Skeletal muscle tissue (tissue), 4 donors: ENCODE data around the gene NELL2. TPM values are rescaled to one million over a fixed set of nuclear protein-coding genes. Genes with fewer than 3 reads are reported as not detected.

Source experiments
- H3K27ac ChIP-seq: one replicate; pipeline ENCODE4 v1.7.0; 2013; ENCODE audit warnings: mild to moderate bottlenecking, low read depth, low read length, inconsistent platforms
- H3K27me3 ChIP-seq, 3 donors: one replicate each; pipeline ENCODE4 v1.7.0; 2013; ENCODE audit warnings: low read length in 3 of 3; ENCODE audit not compliant: control insufficient read depth in 3 of 3, insufficient read depth in 3 of 3
- H3K36me3 ChIP-seq, 3 donors: one replicate each; pipeline ENCODE4 v1.7.0; 2013; ENCODE audit warnings: low read length in 3 of 3; ENCODE audit not compliant: control insufficient read depth in 3 of 3, insufficient read depth in 3 of 3
- H3K4me1 ChIP-seq, 3 donors: one replicate each; pipeline ENCODE4 v1.7.0; 2013; ENCODE audit warnings: low read length in 3 of 3, mild to moderate bottlenecking in 3 of 3; ENCODE audit not compliant: control insufficient read depth in 3 of 3, insufficient read depth in 3 of 3
- H3K4me3 ChIP-seq, 3 donors: one replicate each; pipeline ENCODE4 v1.7.0; 2013; ENCODE audit warnings: low read length in 3 of 3
- H3K9ac ChIP-seq, 3 donors: one replicate each; pipeline ENCODE4 v1.7.0; 2013; ENCODE audit warnings: low read length in 3 of 3, mild to moderate bottlenecking in 3 of 3, moderate library complexity in 2 of 3, low read depth in 1 of 3
- H3K9me3 ChIP-seq, 3 donors: one replicate each; pipeline ENCODE4 v1.7.0; 2013; ENCODE audit warnings: low read length in 3 of 3; ENCODE audit not compliant: control insufficient read depth in 3 of 3
- total RNA-seq: library from RNA; depleted of rRNA; stranded (reverse); fragments of >200 nt; gene quantifications from one replicate; pipeline ENCODE4 v1.2.3, GENCODE V29; 2014
- donor health status: Osteomylitis.

NELL2 gene
- total RNA-seq, 1 donor from 2014 or later: 1.0 TPM

DNA sequence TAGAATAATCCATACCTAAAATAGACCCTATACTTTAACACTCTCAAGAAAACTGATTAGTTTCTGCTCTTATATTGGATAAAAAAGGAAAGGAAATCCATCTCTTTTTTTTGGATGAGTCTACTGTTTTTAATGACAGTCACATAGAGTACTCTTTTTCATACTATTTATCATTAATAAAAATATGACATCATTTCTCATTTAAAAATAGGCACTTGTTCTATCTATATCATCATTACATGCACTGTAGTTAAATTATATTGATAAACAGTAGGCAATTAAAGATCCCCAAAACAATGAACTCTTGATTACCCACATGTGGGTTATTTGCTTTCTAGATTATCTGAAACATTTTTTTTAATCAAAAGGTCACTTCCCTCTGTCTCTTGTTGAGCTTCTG is 338.8 kb downstream of the NELL2 start:
- Histone ChIP-seq H3K4me1 (no peaks in the 10 kb centered on the region), H3K9ac (no peak overlapping the region), H3K27ac (no peak overlapping the region), H3K9me3 (no peaks in the 10 kb centered on the region), H3K36me3 (no peaks in the 10 kb centered on the region), H3K4me3 (no peak overlapping the region), H3K27me3 (no peaks in the 10 kb centered on the region)

DNA sequence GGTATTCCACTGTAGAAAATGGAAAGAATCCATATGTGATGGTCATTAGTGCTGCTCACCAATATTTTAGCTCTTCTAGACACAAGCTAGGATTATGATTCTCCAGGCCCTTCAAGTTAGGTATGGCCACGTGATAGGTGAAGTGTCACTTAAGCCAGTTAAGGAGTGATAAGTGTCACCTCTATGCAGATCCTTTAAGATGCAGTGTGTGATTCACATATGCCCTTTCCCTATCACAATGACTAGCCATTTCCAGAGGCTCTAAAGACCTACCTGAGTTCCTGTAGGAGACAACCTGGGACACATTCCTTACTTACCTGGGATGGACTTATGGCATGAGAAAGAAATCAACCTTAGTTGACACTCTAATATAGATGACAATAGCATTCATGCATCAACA is 343.2 kb downstream of the NELL2 start:
- Histone ChIP-seq H3K4me3 (no peak overlapping the region), H3K36me3 (no peaks in the 10 kb centered on the region), H3K9me3 (no peaks in the 10 kb centered on the region), H3K27me3 (no peaks in the 10 kb centered on the region), H3K27ac (no peak overlapping the region), H3K4me1 (no peaks in the 10 kb centered on the region), H3K9ac (no peak overlapping the region)

DNA sequence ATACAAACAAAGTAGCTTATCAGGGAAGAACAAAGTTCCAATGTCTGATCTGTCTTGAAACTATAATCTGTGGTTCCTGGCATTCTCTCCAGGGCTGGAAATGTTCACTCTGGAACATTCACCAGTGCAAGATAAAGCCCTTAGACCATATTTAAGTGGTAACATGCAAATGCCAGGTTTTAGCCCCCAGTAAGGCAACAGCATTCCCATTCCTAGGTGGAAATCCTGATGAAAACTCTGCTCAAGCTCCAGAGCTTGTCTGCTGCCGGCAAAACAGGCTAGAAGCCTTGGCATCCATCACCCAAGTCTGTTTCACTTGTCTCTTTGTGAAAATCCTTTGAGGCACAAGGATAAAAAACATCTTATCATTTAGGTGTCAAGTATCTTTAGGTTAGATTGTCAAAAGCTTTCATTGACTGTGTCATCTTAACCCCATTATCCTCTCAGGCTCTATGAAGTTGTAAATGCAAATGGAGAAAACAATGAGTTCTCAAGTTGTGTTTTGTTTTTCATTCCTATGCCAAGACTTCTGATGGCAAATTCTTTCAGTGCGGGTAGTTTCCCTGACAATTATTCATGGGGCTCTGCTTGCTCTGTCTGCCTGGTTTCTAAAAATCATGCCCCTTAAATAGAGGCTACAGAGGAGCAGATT is 344.7 kb downstream of the NELL2 start:
- H3K4me1 ChIP-seq: no peaks in the 10 kb centered on the region
- no peaks in the 10 kb centered on the region for H3K27me3 ChIP-seq
- H3K9me3 ChIP-seq: no peaks in the 10 kb centered on the region
- H3K27ac ChIP-seq: no peak overlapping the region
- no peak overlapping the region for H3K9ac ChIP-seq
- H3K36me3 ChIP-seq: no peaks in the 10 kb centered on the region
- no peak overlapping the region for H3K4me3 ChIP-seq

DNA sequence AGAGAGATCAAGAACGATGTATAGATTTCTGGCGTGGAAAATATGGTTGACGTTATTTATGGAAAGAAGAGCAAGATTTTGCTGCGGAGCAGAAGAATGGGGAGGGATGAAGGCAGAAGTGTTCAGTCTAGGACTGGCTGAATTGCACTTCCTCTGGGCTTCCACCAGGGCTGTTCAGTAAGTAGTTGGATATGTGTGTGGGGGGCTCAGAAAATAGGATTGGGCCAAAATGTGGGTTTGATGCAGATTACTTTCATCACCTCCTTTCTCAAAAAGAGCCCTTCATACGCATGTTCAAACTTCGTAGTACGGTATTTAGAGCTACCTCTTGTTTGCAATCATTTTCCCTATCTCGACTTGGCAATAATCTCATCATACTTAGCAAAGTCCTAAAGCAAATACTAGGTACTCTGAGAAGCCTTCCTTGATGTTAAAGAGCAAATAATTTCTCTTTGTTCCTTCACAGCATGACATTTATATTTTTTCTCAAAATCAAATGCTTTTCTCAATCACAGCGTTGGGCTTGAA is 349.4 kb downstream of the NELL2 start:
- Histone ChIP-seq H3K9me3 (no peaks in the 10 kb centered on the region), H3K4me1 (no peaks in the 10 kb centered on the region), H3K4me3 (no peak overlapping the region), H3K27me3 (no peaks in the 10 kb centered on the region), H3K27ac (no peak overlapping the region), H3K36me3 (no peaks in the 10 kb centered on the region), H3K9ac (no peak overlapping the region)

DNA sequence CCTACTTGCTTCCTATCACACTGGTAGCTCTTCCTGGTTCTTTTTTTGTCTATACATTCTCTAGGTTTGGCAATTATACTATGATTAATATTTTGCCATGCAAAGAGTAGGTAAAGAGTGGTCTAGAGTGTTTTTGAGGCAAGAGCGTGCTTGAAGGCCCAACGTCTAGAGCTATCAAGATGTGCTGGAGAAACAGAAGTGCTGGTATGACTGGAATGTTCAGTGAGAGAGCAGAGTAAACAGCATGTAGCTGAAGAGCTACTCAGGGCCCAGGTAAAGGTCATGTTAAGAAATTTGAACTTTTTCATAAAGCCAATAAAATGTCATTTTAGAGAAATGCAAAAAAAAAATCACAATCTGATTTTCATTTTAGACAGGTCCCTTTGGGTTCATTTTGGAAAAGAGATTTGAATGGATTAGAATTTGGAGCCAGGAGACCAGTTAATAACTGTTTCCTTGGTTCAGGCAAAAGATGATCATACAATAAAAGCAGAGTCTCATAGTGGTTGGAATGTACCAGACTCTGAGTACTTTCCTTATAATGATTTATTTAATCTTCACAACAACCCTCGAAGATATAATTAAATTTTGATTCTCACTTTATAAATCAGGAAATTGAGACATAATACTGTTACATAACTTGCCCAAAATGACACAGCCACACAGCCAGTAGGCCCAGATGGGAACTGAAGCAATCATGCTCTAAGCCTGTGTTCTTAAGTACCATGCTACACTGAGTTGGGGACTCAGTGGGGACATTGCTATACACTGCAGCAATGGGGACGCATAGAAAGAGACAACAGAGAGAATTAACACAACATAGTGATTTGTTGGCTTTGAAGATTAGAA is 350.1 kb downstream of the NELL2 start:
- Histone ChIP-seq H3K4me1 (no peaks in the 10 kb centered on the region), H3K27ac (no peak overlapping the region), H3K9ac (no peak overlapping the region), H3K4me3 (no peak overlapping the region), H3K27me3 (no peaks in the 10 kb centered on the region), H3K9me3 (no peaks in the 10 kb centered on the region), H3K36me3 (no peaks in the 10 kb centered on the region)

DNA sequence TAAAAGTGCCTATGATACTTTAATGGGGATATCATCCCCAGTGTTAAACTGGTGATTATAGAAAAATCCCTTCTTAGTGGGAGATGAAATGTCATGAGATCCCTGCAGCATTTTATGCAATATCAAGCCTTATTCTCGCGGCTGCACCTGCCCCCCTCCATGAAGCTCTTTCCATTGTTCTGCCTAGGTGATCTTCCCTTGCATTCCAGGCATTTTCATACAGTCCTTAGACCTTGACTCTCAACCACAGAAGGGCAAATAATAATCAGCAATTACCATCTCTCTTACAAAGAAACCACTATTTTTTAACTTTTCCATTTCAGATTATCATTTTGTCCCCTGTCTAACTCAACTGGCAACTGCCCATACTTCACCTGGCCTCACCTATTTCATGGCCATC is 352.3 kb downstream of the NELL2 start:
- H3K27me3 ChIP-seq: no peaks in the 10 kb centered on the region
- H3K27ac ChIP-seq: no peak overlapping the region
- no peaks in the 10 kb centered on the region for H3K9me3 ChIP-seq
- H3K36me3 ChIP-seq: no peaks in the 10 kb centered on the region
- no peak overlapping the region for H3K4me3 ChIP-seq
- H3K9ac ChIP-seq: no peak overlapping the region
- no peaks in the 10 kb centered on the region for H3K4me1 ChIP-seq

DNA sequence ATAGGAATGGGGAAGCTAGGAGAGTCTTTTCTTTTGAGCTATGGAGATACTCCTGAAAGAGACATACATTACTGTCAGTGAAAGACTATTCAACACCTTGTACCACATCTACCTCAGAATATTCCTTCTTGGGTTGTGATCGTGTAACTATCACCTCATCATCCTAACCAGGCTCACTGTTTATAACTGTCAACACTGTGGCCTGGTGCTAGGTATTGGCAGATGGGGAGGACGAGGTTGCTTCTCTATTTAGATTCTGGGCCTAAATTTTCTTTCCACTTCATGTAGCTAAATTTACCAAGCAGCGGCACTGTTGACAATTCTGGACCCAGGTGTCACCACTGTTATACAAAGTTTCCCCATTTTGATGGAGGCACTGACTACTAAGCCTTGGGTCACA is 354.4 kb downstream of the NELL2 start:
- Histone ChIP-seq H3K36me3 (no peaks in the 10 kb centered on the region), H3K4me1 (no peaks in the 10 kb centered on the region), H3K9ac (no peak overlapping the region), H3K27me3 (no peaks in the 10 kb centered on the region), H3K27ac (no peak overlapping the region), H3K9me3 (no peaks in the 10 kb centered on the region), H3K4me3 (no peak overlapping the region)

DNA sequence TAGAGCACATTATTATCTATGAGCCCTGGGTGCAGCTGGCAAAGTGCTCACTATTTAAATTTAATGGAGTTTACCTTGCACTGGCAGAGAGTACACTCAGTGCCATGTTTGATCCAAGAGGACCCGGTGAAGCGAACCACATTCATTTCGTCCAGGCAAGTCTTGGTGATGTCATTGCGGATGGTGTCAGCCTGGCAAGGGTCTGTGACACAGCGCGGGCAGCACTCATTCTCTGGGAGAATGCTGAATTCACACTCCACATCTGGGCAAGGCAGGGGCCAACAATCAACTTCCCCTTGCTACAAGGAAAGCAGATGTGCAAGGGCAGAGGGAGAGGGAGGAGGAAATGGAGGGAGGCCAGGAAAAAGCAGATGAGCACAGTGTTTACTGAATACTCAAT is 356.2 kb downstream of the NELL2 start:
- H3K9ac ChIP-seq: no peak overlapping the region
- no peaks in the 10 kb centered on the region for H3K9me3 ChIP-seq
- no peaks in the 10 kb centered on the region for H3K36me3 ChIP-seq
- H3K27me3 ChIP-seq: no peaks in the 10 kb centered on the region
- H3K4me3 ChIP-seq: no peak overlapping the region
- H3K4me1 ChIP-seq: no peaks in the 10 kb centered on the region
- H3K27ac ChIP-seq: no peak overlapping the region

DNA sequence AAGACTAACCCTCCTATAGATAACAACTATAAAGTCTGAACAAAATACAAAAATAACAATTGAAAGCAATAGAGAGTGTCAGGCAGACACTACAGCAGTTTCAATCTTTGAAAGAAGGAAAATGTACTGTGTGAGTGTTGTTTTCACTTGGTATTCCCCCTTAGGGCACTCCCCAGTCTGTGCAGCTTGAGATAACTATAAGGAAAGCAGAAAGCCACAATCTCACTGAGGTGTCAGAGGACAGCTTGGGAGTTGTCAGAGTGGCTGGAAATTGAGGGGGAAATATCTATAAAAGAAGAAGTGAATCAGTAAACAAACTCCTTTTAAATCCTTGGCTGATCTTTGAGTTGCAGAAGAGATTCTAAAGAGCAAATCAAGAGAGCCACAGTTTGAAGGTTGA is 364.8 kb downstream of the NELL2 start:
- no peaks in the 10 kb centered on the region for H3K27me3 ChIP-seq
- no peaks in the 10 kb centered on the region for H3K36me3 ChIP-seq
- no peaks in the 10 kb centered on the region for H3K9me3 ChIP-seq
- no peak overlapping the region for H3K4me3 ChIP-seq
- no peaks in the 10 kb centered on the region for H3K4me1 ChIP-seq
- H3K27ac ChIP-seq: no peak overlapping the region
- H3K9ac ChIP-seq: no peak overlapping the region

DNA sequence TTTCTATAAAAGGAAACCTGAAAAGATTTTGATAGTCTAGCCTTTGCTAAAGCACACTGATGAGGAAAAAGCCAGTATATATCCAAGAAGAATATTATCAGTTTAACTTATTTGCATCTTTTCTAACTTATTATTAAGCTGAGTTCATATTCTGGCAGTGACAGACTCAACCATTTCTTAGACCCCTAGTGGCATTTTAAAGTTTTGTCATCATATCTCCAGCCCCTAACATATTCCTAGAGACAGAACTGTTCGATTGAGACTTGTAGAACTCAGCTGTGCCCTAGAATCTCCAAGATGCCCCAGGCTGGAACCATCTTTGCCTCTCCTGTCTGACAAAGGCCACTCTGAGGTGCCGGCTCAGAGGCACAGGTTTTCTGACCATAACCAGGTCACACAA is 365.6 kb downstream of the NELL2 start:
- Histone ChIP-seq H3K27me3 (no peaks in the 10 kb centered on the region), H3K27ac (no peak overlapping the region), H3K9me3 (no peaks in the 10 kb centered on the region), H3K36me3 (no peaks in the 10 kb centered on the region), H3K4me1 (no peaks in the 10 kb centered on the region), H3K9ac (no peak overlapping the region), H3K4me3 (no peak overlapping the region)
